ENCODE data around the gene UBD.

The UBD gene

GRCh38 chr6:29507319-29507718 lies 52.2 kb downstream of the UBD start:
- Histone ChIP-seq H2AFZ (ENCODE audit: low read length) (no peak overlapping the region), H3F3A (ENCODE audit: low read depth) (no peaks in the 10 kb centered on the region), H3K9me3 (ENCODE audit: insufficient read depth, low read depth, low read length) (no peaks in the 10 kb centered on the region), H3K4me2 (ENCODE audit: low read depth, low read length, poor library complexity, severe bottlenecking) (no peak overlapping the region), H3K27me3 (ENCODE audit: insufficient read depth, low read length, poor library complexity, severe bottlenecking) (no peaks in the 10 kb centered on the region), H3K9me2 (replicated peaks; ENCODE audit: low read depth, low read length) (no peaks in the 10 kb centered on the region), H3K79me2 (ENCODE audit: insufficient read depth, low read length) (no peaks in the 10 kb centered on the region), H3K9ac (ENCODE audit: low read depth, low read length, poor library complexity, severe bottlenecking) (no peak overlapping the region), H3K4me3 (ENCODE audit: low read length, poor library complexity, severe bottlenecking) (no peak overlapping the region), H3K4me1 (ENCODE audit: insufficient read depth, low read length, poor library complexity, severe bottlenecking) (peaks cover 6% of the 10 kb centered on the region), H3K36me3 (ENCODE audit: insufficient read depth, low read length) (no peaks in the 10 kb centered on the region), H4K20me1 (ENCODE audit: insufficient read depth, low read length, poor library complexity, severe bottlenecking) (no peaks in the 10 kb centered on the region)
- no peak for TF ChIP-seq EZH2phosphoT487 (IDR thresholded peaks at IDR 0.05; ENCODE audit: borderline replicate concordance)
- TF ChIP-seq CTCF (conservative IDR thresholded peaks at IDR 0.05; ENCODE audit: low read length): no peak

GRCh38 chr6:29506446-29507067 lies 53.0 kb downstream of the UBD start:
- Histone ChIP-seq H3K9me3 (ENCODE audit: insufficient read depth, low read depth, low read length) (no peaks in the 10 kb centered on the region), H3K9me2 (replicated peaks; ENCODE audit: low read depth, low read length) (no peaks in the 10 kb centered on the region), H2AFZ (ENCODE audit: low read length) (no peak overlapping the region), H3K4me2 (ENCODE audit: low read depth, low read length, poor library complexity, severe bottlenecking) (no peak overlapping the region), H3K4me1 (ENCODE audit: insufficient read depth, low read length, poor library complexity, severe bottlenecking) (peaks cover 6% of the 10 kb centered on the region), H3K27me3 (ENCODE audit: insufficient read depth, low read length, poor library complexity, severe bottlenecking) (no peaks in the 10 kb centered on the region), H3K9ac (ENCODE audit: low read depth, low read length, poor library complexity, severe bottlenecking) (no peak overlapping the region), H3K36me3 (ENCODE audit: insufficient read depth, low read length) (no peaks in the 10 kb centered on the region), H3K79me2 (ENCODE audit: insufficient read depth, low read length) (no peaks in the 10 kb centered on the region), H3K4me3 (ENCODE audit: low read length, poor library complexity, severe bottlenecking) (no peak overlapping the region), H3F3A (ENCODE audit: low read depth) (no peaks in the 10 kb centered on the region), H4K20me1 (ENCODE audit: insufficient read depth, low read length, poor library complexity, severe bottlenecking) (no peaks in the 10 kb centered on the region)
- no peak for TF ChIP-seq EZH2phosphoT487 (IDR thresholded peaks at IDR 0.05; ENCODE audit: borderline replicate concordance)
- no peak for TF ChIP-seq CTCF (conservative IDR thresholded peaks at IDR 0.05; ENCODE audit: low read length)

DNA sequence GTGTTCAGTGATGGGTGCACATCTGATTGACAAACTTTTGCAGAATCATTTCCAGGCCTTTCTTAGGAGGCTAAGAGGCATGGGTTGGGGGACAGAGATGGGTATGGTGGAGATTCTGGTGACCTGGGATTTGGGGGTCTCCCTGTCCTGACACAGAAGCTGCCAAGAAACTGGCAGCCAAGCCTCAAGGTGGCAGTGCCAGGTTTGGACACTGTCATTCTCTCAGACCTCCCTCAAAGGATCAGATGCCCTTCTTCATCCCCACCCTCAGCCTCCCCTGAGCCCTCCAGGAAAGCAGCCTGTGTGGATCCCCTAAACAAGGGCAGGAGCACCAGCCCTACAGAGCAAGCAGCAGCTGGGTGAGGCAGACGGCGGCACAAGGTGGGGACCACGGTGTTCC lies 53.7 kb downstream of the UBD start:
- H3K4me1 ChIP-seq (ENCODE audit: insufficient read depth, low read length, poor library complexity, severe bottlenecking): peaks cover 5% of the 10 kb centered on the region
- H3K79me2 ChIP-seq (ENCODE audit: insufficient read depth, low read length): no peaks in the 10 kb centered on the region
- H3K9ac ChIP-seq (ENCODE audit: low read depth, low read length, poor library complexity, severe bottlenecking): no peak overlapping the region
- TF ChIP-seq EZH2phosphoT487 (IDR thresholded peaks at IDR 0.05; ENCODE audit: borderline replicate concordance) (no peak), CTCF (conservative IDR thresholded peaks at IDR 0.05; ENCODE audit: low read length) (no peak)
- no peaks in the 10 kb centered on the region for H3K9me2 ChIP-seq (replicated peaks; ENCODE audit: low read depth, low read length)
- H2AFZ ChIP-seq (ENCODE audit: low read length): no peak overlapping the region
- H3K36me3 ChIP-seq (ENCODE audit: insufficient read depth, low read length): no peaks in the 10 kb centered on the region
- no peaks in the 10 kb centered on the region for H3K9me3 ChIP-seq (ENCODE audit: insufficient read depth, low read depth, low read length)
- H3K27me3 ChIP-seq (ENCODE audit: insufficient read depth, low read length, poor library complexity, severe bottlenecking): no peaks in the 10 kb centered on the region
- no peak overlapping the region for H3K4me2 ChIP-seq (ENCODE audit: low read depth, low read length, poor library complexity, severe bottlenecking)
- H3K4me3 ChIP-seq (ENCODE audit: low read length, poor library complexity, severe bottlenecking): no peak overlapping the region
- no peaks in the 10 kb centered on the region for H4K20me1 ChIP-seq (ENCODE audit: insufficient read depth, low read length, poor library complexity, severe bottlenecking)
- H3F3A ChIP-seq (ENCODE audit: low read depth): no peaks in the 10 kb centered on the region

Measured in Loucy (cell line).